Activated naive CD8-positive, alpha-beta T cell treated with anti-CD3 and anti-CD28 coated beads, Interleukin-2, amount 50 U/mL, for 24 hours (primary cell): Measurements from ENCODE around the gene VPS13C.
A peak's percentile ranks its signal among the peaks of the same experiment; 100 is the strongest.
"Not testable (repeated sequence)": the region's sequence is repeated elsewhere in the genome, so short reads cannot be mapped to it uniquely, and the experiment has no call there.

Experiments used
- ATAC-seq: fragments of 150-1000 bp; cut with Tn5 transposase; one replicate; pipeline ENCODE4 v1.10.0; 2021
- DNase-seq: peaks from one replicate; pipeline ENCODE4 v3.0.0; 2021
- H3K27ac Mint-ChIP-seq: one replicate; pipeline ENCODE4 v1.8.0; 2021; ENCODE audit warnings: mild to moderate bottlenecking, mixed read lengths
- H3K27me3 Mint-ChIP-seq: one replicate; pipeline ENCODE4 v1.8.0; 2021; ENCODE audit warnings: mixed read lengths
- H3K36me3 Mint-ChIP-seq: one replicate; pipeline ENCODE4 v1.8.0; 2021; ENCODE audit warnings: low read depth, mixed read lengths
- H3K4me1 Mint-ChIP-seq: one replicate; pipeline ENCODE4 v1.8.0; 2021; ENCODE audit warnings: mixed read lengths
- H3K4me3 Mint-ChIP-seq: one replicate; pipeline ENCODE4 v1.8.0; 2021; ENCODE audit warnings: mild to moderate bottlenecking, moderate library complexity, mixed read lengths
- H3K9me3 Mint-ChIP-seq: one replicate; pipeline ENCODE4 v1.8.0; 2021; ENCODE audit warnings: mixed read lengths

Gene VPS13C

DNA sequence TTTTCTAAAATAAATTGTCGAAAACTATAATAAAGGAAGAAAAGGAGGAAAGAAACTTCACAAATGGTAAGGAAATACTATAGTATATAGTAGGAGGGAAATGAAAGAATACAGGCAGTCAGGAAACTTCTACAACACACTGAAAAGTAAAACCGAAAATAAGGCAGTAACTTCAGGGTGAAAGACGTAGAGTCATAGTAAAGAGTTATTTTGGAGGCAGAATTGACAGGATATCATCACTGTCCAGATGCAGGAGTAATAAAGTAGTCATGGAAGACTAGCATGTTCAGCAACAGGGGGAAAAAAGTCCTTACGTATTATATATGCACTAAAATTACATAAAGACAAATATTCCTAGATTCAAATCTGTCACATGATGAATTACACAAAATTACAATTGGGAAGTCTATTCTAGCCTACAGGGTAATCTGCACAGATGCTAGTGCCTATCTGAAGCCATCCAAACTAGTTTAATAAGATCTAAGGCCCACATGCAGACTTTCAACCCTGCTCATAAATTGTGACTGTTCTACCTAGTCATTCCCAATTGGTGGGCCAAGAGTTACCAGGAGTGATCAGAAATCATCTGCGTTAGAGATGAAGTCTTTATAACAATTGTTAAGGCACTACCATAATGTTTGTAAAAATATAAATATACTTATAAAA lies 14.0 kb downstream of the VPS13C start:
- DNase-seq (no peak), ATAC-seq (peak; percentile 72)
- Mint-ChIP-seq H3K27ac (peak overlapping the region; percentile 65), H3K4me3 (peak overlapping the region; percentile 53), H3K9me3 (no peaks in the 10 kb centered on the region), H3K36me3 (peaks cover 11% of the 10 kb centered on the region), H3K4me1 (peaks cover 26% of the 10 kb centered on the region), H3K27me3 (no peaks in the 10 kb centered on the region)

DNA sequence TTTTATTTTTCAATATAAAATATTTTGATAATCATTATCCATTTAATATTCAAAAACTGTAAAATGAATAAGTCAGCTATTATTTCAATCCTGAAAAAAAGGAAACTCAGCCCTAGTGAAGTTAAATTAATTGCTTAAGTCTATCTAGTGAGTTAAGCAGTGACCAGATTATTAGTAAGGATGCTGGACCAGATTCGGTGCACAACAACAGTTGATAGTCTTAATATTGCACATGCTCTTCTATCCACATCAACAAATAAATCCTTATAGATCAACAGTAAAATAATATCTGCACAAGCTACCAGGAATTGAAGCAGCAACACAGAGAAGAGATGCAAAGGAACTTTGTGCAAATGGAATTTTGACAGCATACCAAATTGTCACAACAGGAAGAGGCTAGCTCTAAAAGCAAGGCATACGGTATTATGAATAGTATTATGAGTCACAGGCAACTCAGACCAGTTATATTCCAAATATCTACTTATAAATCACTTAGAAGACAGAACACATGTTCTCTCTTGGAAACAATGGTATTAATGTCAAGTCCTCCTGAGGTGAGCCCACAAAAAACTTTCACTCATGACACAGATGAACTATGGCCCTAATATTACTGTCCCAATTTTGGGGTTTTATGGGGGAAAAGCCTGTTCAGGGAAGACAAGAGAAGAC lies 24.9 kb downstream of the VPS13C start:
- H3K9me3 Mint-ChIP-seq = no peaks in the 10 kb centered on the region
- peaks cover 9% of the 10 kb centered on the region for H3K4me1 Mint-ChIP-seq
- DNase-seq (no peak), ATAC-seq (peak; percentile 52)
- no peak overlapping the region for H3K27ac Mint-ChIP-seq
- H3K4me3 Mint-ChIP-seq = no peak overlapping the region
- H3K27me3 Mint-ChIP-seq = no peaks in the 10 kb centered on the region
- H3K36me3 Mint-ChIP-seq = peaks cover 25% of the 10 kb centered on the region

DNA sequence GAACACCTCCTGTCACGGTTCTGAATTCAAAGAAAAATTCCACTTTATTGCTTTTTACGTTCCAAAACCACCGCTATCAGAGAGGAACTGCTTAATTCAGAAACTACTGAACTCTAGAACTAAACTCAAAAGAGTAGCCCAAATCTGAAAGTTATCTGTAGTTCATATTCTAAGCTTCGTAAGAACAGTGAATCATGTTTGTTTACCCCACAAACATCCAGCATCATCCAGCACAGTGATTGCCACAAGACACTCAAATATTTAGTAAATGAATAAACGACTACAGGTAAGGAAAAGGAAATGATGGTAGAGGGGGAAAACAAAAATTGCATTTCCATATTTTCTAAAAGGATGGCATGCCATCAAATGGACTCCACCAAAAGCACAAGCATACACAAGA lies 32.3 kb downstream of the VPS13C start:
- DNase-seq = no peak
- ATAC-seq = no peak
- Mint-ChIP-seq H3K36me3 (peaks cover 30% of the 10 kb centered on the region), H3K27ac (no peak overlapping the region), H3K27me3 (no peaks in the 10 kb centered on the region), H3K9me3 (no peaks in the 10 kb centered on the region), H3K4me1 (peaks cover 16% of the 10 kb centered on the region), H3K4me3 (no peak overlapping the region)

DNA sequence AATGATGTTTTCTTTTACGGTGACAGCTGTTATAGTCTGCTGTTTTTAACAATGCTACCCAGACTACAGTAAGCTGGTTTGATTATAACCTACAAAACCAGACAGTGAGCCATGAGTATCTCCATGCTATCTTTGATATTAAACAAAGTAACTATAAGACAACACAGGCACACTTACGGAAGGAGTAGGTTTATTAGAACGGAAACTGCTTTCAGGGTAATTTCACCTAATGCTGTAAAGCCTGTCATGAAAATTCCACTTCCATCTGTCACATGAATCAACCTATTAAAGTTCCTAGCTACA lies 33.0 kb downstream of the VPS13C start:
- ATAC-seq (no peak), DNase-seq (no peak)
- H3K36me3 Mint-ChIP-seq = peaks cover 33% of the 10 kb centered on the region
- H3K4me3 Mint-ChIP-seq = no peak overlapping the region
- H3K27me3 Mint-ChIP-seq = no peaks in the 10 kb centered on the region
- peaks cover 16% of the 10 kb centered on the region for H3K4me1 Mint-ChIP-seq
- H3K9me3 Mint-ChIP-seq = no peaks in the 10 kb centered on the region
- H3K27ac Mint-ChIP-seq = peak overlapping the region; percentile 30

DNA sequence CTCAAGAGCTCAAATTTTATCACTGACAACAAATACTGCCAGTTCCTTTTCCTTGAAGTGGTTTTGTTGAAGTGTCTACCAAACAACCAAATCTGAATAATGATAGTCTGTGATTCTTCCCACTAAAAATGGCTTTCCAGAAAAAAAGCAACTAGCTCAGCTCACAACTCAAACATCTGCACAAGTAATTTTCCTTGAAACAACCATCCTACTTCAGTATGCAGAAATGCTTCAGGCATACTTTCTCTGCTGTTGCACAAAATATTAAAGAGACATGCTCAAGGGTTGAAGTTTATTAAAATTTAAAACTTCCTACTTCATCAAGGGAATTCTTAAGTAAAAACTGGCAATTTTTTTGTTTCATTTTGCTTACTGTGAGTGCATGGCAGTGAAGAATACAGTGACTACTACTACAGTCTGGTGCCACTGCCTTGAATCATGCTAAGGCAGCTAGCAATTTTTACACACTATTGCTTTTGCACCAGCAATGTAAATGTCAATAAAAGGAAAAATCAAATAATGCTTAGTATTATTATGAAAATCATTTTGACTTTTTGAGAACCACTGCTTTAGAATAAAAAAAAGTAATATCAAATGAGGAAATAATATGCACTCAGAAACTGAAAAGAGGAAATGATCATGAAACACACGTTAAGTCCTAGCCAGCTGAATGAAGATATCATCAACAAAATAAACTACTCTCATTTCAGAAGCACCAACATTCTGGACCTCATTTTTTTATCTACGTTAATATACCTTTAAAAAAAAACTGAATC lies 33.6 kb downstream of the VPS13C start:
- no peak overlapping the region for H3K27ac Mint-ChIP-seq

DNA sequence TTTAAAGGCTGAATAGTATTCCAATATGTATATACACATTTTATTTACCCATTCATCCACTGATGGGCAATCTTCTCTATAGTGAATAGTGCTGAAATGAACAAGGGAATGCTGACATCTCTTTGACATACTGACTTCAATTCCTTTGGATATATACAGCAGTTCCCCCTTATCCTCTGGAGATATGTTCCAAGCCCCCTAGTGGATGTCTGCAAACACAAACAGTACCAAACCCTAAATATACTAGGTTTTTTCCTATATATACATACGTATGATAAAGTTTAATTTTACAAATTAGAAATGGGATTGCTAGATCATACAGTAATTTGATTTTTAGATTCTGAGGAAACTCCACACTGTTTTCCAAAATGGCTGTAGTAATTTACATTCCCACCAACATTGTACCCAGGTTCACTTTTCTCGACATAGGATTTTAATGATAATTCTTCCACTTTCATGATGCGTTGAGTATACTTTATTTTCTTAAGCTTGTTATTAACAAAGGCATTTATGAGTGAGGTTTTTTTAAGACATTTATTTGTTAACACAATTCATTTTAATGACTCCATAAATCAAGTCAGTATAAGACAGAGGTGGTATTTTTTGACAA lies 38.2 kb downstream of the VPS13C start:
- Mint-ChIP-seq H3K9me3 (peaks cover 4% of the 10 kb centered on the region), H3K27me3 (no peaks in the 10 kb centered on the region), H3K36me3 (peaks cover 56% of the 10 kb centered on the region), H3K4me3 (no peak overlapping the region), H3K4me1 (peaks cover 6% of the 10 kb centered on the region), H3K27ac (no peak overlapping the region)
- no peak for DNase-seq
- no peak for ATAC-seq

More for the DNA sequence above, 33.6 kb downstream of the VPS13C start:
- no peak for ATAC-seq
- H3K4me1 Mint-ChIP-seq = peaks cover 16% of the 10 kb centered on the region
- H3K27me3 Mint-ChIP-seq = no peaks in the 10 kb centered on the region
- no peaks in the 10 kb centered on the region for H3K9me3 Mint-ChIP-seq
- H3K4me3 Mint-ChIP-seq = no peak overlapping the region
- peaks cover 39% of the 10 kb centered on the region for H3K36me3 Mint-ChIP-seq
- DNase-seq = no peak

DNA sequence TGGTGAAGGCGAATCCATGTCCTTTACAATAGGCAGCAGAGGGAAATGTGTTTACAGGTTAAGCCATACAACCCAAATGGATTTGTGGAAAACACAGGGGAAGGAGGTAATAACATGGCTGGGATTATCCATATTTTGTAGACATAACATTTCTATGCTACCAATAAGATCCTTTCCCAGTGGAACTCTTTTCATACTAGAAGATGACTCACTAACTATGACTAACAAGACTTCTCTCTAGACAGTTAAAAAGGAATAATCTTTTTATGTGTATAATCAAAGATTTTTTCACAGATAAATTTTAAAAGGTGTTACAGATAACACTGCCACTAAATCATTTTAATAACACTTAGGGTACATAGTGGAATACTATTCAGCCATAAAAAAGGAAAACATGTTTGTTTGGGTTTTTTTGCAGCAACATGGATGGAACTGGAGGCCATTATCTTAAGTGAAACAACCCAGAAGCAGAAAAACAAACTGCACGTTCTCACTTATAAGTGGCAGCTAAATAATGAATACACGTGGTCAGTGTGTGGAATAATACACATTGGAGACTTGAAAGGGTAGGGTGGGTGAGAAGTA lies 39.6 kb downstream of the VPS13C start:
- no peak for DNase-seq
- no peak overlapping the region for H3K27ac Mint-ChIP-seq
- no peaks in the 10 kb centered on the region for H3K4me1 Mint-ChIP-seq
- H3K27me3 Mint-ChIP-seq = no peaks in the 10 kb centered on the region
- H3K9me3 Mint-ChIP-seq = peaks cover 4% of the 10 kb centered on the region
- no peak overlapping the region for H3K4me3 Mint-ChIP-seq
- no peak for ATAC-seq
- peaks cover 64% of the 10 kb centered on the region for H3K36me3 Mint-ChIP-seq

DNA sequence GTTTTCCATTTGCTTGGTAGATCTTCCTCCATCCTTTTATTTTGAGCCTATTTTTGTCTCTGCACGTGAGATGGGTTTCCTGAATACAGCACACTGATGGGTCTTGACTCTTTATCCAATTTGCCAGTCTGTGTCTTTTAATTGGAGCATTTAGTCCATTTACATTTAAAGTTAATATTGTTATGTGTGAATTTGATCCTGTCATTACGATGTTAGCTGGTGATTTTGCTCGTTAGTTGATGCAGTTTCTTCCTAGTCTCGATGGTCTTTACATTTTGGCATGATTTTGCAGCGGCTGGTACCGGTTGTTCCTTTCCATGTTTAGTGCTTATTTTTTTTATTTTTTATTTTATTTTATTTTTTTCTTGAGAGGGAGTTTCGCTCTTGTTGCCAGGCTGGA lies 54.9 kb downstream of the VPS13C start:
- H3K27ac Mint-ChIP-seq, ATAC-seq, DNase-seq, H3K9me3 Mint-ChIP-seq, H3K4me3 Mint-ChIP-seq, H3K4me1 Mint-ChIP-seq, H3K27me3 Mint-ChIP-seq: not testable (repeated sequence)
- peaks cover 41% of the 10 kb centered on the region for H3K36me3 Mint-ChIP-seq

DNA sequence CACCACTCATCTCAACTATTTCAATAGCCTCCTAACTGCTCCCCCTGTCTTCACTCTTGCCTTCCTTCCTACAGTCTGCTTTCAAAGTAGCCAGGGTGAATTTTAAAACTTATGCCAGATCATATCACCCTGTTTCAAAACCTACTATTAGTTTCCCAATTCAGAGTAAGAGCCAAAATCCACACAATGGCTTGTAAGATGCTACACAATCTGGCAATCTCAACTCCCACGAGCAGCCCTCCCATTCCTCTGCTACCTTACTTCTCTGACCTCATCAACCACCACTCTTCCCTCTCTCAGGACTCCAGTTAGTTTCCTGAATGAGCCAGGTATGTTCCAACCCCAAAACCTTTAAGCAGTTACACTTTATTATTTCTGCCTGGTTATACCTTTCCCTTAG lies 62.5 kb downstream of the VPS13C start:
- Mint-ChIP-seq H3K27me3 (no peaks in the 10 kb centered on the region), H3K4me1 (peaks cover 5% of the 10 kb centered on the region), H3K9me3 (no peaks in the 10 kb centered on the region), H3K4me3 (no peak overlapping the region), H3K27ac (no peak overlapping the region), H3K36me3 (peaks cover 46% of the 10 kb centered on the region)
- DNase-seq = no peak
- no peak for ATAC-seq

DNA sequence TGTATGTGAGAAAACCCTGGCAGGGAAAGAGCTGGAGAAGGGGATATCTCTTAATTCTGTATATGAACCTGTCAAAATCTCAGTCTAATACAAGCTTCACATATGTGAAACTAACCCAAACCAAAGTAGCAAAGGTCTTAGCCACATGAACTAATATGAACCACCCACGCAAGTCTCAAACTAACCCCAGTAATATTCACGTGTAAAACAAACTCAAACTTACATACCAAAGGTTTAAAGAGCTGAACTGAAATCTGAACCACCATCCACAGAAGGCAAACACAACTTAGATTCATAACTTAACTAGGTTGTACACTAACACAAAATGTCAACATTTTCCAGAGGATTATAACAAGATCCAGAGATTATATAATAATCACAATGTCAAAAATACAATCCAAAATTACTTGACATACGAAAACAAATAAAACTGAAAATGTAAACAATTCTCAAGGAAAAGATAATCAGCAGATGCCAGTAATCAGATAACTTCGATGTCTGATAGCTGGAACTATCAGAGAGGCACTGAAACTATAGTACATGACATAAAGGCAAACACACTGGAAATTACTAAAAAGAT lies 64.1 kb downstream of the VPS13C start:
- Mint-ChIP-seq H3K27me3 (no peaks in the 10 kb centered on the region), H3K4me1 (peaks cover 5% of the 10 kb centered on the region), H3K4me3 (no peak overlapping the region), H3K27ac (no peak overlapping the region), H3K9me3 (no peaks in the 10 kb centered on the region), H3K36me3 (peaks cover 46% of the 10 kb centered on the region)
- DNase-seq = no peak
- no peak for ATAC-seq

DNA sequence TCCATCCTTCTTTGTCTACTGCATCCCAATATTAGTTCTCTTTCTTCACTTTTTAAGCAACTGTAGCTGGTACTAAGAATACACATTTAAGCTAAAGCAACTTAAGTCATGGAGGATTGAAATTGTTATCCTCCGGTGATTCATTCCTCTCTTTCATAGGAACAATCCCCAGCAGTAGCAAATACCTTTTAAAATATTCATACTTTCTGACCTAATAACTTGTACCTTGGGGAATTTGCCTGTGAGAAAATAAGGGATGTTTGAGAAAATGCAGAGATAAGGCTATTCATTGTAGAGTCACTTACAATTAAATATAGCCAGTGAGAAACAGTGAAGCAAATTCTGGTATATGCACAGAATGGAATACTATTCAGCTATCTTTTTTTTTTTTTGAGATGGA lies 66.0 kb downstream of the VPS13C start:
- DNase-seq = no peak
- no peaks in the 10 kb centered on the region for H3K27me3 Mint-ChIP-seq
- peaks cover 55% of the 10 kb centered on the region for H3K36me3 Mint-ChIP-seq
- no peak overlapping the region for H3K4me3 Mint-ChIP-seq
- no peaks in the 10 kb centered on the region for H3K9me3 Mint-ChIP-seq
- peaks cover 5% of the 10 kb centered on the region for H3K4me1 Mint-ChIP-seq
- no peak for ATAC-seq
- no peak overlapping the region for H3K27ac Mint-ChIP-seq

DNA sequence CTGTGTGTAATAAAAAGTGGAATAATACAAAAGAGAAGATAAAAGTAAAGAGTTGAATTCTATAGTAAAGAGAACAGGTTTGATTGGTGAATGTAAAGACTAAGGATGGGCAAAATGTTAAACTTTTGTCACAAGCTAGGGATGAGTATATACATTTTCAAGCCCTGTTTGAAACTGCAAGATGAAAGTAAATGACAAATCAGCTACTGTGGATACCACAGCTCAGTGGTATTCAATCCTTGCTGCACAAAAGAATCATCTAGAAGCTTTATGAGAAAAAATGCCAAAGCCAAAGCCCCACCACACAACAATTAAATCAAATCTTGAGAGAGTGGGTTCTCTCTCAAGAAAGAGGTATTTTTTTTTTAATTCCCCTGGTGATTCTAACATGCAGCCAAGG lies 67.7 kb downstream of the VPS13C start:
- no peak overlapping the region for H3K4me3 Mint-ChIP-seq
- peaks cover 5% of the 10 kb centered on the region for H3K4me1 Mint-ChIP-seq
- DNase-seq = no peak
- no peak overlapping the region for H3K27ac Mint-ChIP-seq
- H3K27me3 Mint-ChIP-seq = no peaks in the 10 kb centered on the region
- ATAC-seq = no peak
- peaks cover 61% of the 10 kb centered on the region for H3K36me3 Mint-ChIP-seq
- peaks cover 7% of the 10 kb centered on the region for H3K9me3 Mint-ChIP-seq

DNA sequence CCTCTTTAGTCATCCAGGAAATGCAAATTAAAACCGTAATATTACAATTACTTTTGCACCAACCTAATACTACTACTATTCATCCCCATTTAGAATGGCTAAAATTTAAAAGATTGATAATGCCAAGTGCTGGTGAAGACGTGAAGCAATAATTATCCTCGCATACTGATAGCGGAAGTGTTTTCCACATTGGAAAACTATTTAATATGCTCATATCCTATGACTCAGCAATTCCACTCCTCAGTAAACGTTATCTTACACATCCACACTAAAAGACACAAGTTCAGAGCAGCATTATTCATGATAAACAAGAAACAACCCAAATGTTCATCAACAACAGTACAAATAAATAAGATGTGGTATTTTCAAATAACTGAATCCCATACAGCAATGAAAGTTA lies 70.6 kb downstream of the VPS13C start:
- ATAC-seq = no peak
- no peak overlapping the region for H3K27ac Mint-ChIP-seq
- no peaks in the 10 kb centered on the region for H3K4me1 Mint-ChIP-seq
- no peaks in the 10 kb centered on the region for H3K27me3 Mint-ChIP-seq
- no peak overlapping the region for H3K4me3 Mint-ChIP-seq
- H3K9me3 Mint-ChIP-seq = peaks cover 10% of the 10 kb centered on the region
- H3K36me3 Mint-ChIP-seq = peaks cover 48% of the 10 kb centered on the region
- DNase-seq = no peak

DNA sequence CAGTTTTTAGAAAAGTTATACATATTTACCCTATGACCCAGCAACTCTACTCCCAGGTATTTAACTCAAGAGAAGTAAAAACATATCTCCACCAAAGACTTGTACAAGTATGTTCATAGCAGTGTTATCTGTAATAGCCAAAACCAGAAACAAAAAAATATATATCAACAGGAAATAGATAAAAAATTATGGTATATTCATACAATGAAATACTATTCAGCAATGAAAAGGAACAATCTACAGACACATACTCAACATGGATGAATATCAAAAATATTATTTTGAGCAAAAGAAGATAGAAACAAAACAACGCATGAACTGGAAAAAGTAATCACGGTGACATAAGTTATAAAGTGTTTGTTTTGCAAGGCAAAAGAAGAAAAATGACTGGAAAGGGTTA lies 72.4 kb downstream of the VPS13C start:
- peaks cover 10% of the 10 kb centered on the region for H3K9me3 Mint-ChIP-seq
- ATAC-seq (no peak), DNase-seq (no peak)
- no peaks in the 10 kb centered on the region for H3K4me1 Mint-ChIP-seq
- H3K27ac Mint-ChIP-seq = no peak overlapping the region
- H3K4me3 Mint-ChIP-seq = no peak overlapping the region
- H3K27me3 Mint-ChIP-seq = no peaks in the 10 kb centered on the region
- H3K36me3 Mint-ChIP-seq = peaks cover 54% of the 10 kb centered on the region
